HEK293 (cell line): ENCODE results near the gene MTRFR.
A peak's percentile ranks its signal among the peaks of the same experiment; 100 is the strongest.

Experiments used
- CTCF ChIA-PET: fragments of 350-600 bp; formaldehyde crosslinking; extraction: SDS; loops from one replicate; lab custom pipeline; 2021; ENCODE audit warnings: antibody characterized with exemption; lab: Yijun Ruan, JAX
- POLR2A ChIA-PET: fragments of 300-600 bp; formaldehyde crosslinking; extraction: SDS; loops from one replicate; lab custom pipeline; 2020; ENCODE audit warnings: antibody characterized with exemption, inconsistent platforms; lab: Yijun Ruan, JAX
- H3K27ac ChIP-seq: fragments of 200-500 bp; sonication (Bioruptor generic); 2 replicates; pipeline ENCODE4 v1.5.1; 2014; ENCODE audit warnings: low read depth, low read length, control low read depth, inconsistent platforms; ENCODE audit errors: extremely low read depth
- H3K36me3 ChIP-seq, 2 experiments: fragments of 200-500 bp in 1 of 2; sonication (Bioruptor generic) in 1 of 2; 1 replicate in 1 of 2; 2 replicates in 1 of 2; pipeline ENCODE4 v1.5.1; 2014 to 2017; ENCODE audit warnings: inconsistent platforms in 2 of 2, low read length in 2 of 2; ENCODE audit not compliant: control insufficient read depth in 2 of 2, insufficient read depth in 1 of 2
- H3K4me1 ChIP-seq: fragments of 200-500 bp; sonication (Bioruptor generic); 2 replicates; pipeline ENCODE4 v1.5.1; 2014; ENCODE audit warnings: mild to moderate bottlenecking, low read length, inconsistent platforms; ENCODE audit not compliant: control insufficient read depth, insufficient read depth
- H3K4me3 ChIP-seq: 2 replicates; pipeline ENCODE4 v1.5.1; 2011; ENCODE audit warnings: low read depth, mild to moderate bottlenecking, control low read depth, low read length, moderate library complexity
- H3K9me3 ChIP-seq: fragments of 200-500 bp; sonication (Bioruptor generic); 2 replicates; pipeline ENCODE4 v1.5.1; 2014; ENCODE audit warnings: low read depth, low read length, inconsistent platforms; ENCODE audit not compliant: control insufficient read depth, insufficient read depth
- AEBP2 ChIP-seq: fragments of 450-650 bp; formaldehyde crosslinking; IDR thresholded peaks from 2 replicates; pipeline ENCODE4 v1.5.1; 2016; ENCODE audit warnings: missing biosample characterization, missing genetic modification characterization, borderline replicate concordance
- GLIS2 ChIP-seq: fragments of 450-650 bp; formaldehyde crosslinking; IDR thresholded peaks from 2 replicates; pipeline ENCODE4 v1.5.1; 2016; ENCODE audit warnings: missing biosample characterization, missing genetic modification characterization
- KLF10 ChIP-seq: fragments of 450-650 bp; IDR thresholded peaks from 2 replicates; pipeline ENCODE4 v1.5.1; 2018; ENCODE audit warnings: missing biosample characterization, mild to moderate bottlenecking, missing genetic modification characterization
- KLF16 ChIP-seq: fragments of 450-650 bp; formaldehyde crosslinking; IDR thresholded peaks from 2 replicates; pipeline ENCODE4 v1.5.1; 2017; ENCODE audit warnings: missing biosample characterization, missing genetic modification characterization
- KLF8 ChIP-seq: fragments of 450-650 bp; formaldehyde crosslinking; IDR thresholded peaks from 2 replicates; pipeline ENCODE4 v1.5.1; 2016; ENCODE audit warnings: missing biosample characterization, missing genetic modification characterization
- PATZ1 ChIP-seq: fragments of 450-650 bp; formaldehyde crosslinking; IDR thresholded peaks from 2 replicates; pipeline ENCODE4 v1.5.1; 2016; ENCODE audit warnings: missing biosample characterization, missing genetic modification characterization
- SP3 ChIP-seq: fragments of 450-650 bp; formaldehyde crosslinking; IDR thresholded peaks from 2 replicates; pipeline ENCODE4 v1.5.1; 2016; ENCODE audit warnings: missing biosample characterization, missing genetic modification characterization
- ZBTB10 ChIP-seq: fragments of 450-650 bp; formaldehyde crosslinking; IDR thresholded peaks from 2 replicates; pipeline ENCODE4 v1.5.1; 2016; ENCODE audit warnings: missing biosample characterization, missing genetic modification characterization
- ZBTB11 ChIP-seq: fragments of 450-650 bp; formaldehyde crosslinking; conservative IDR thresholded peaks from 2 replicates; pipeline ENCODE4 v1.5.1; 2016; ENCODE audit warnings: low read depth, missing biosample characterization, missing genetic modification characterization
- ZBTB7A ChIP-seq: fragments of 450-650 bp; formaldehyde crosslinking; IDR thresholded peaks from 2 replicates; pipeline ENCODE4 v1.5.1; 2016; ENCODE audit warnings: low read depth, missing biosample characterization, missing genetic modification characterization
- ZBTB8A ChIP-seq: fragments of 450-650 bp; formaldehyde crosslinking; IDR thresholded peaks from 2 replicates; pipeline ENCODE4 v1.5.1; 2016; ENCODE audit warnings: missing biosample characterization, missing genetic modification characterization
- ZFHX2 ChIP-seq: fragments of 450-650 bp; formaldehyde crosslinking; conservative IDR thresholded peaks from 2 replicates; pipeline ENCODE4 v1.5.1; 2016; ENCODE audit warnings: missing biosample characterization, missing genetic modification characterization
- ZNF121 ChIP-seq: fragments of 450-650 bp; formaldehyde crosslinking; IDR thresholded peaks from 2 replicates; pipeline ENCODE4 v1.5.1; 2016; ENCODE audit warnings: missing biosample characterization, missing genetic modification characterization
- ZNF140 ChIP-seq: fragments of 450-650 bp; formaldehyde crosslinking; IDR thresholded peaks from 2 replicates; pipeline ENCODE4 v1.5.1; 2016; ENCODE audit warnings: missing biosample characterization, missing genetic modification characterization
- ZNF266 ChIP-seq: fragments of 450-650 bp; formaldehyde crosslinking; IDR thresholded peaks from 2 replicates; pipeline ENCODE4 v1.5.1; 2016; ENCODE audit warnings: missing biosample characterization, missing genetic modification characterization, low read depth
- ZNF335 ChIP-seq: fragments of 450-650 bp; formaldehyde crosslinking; conservative IDR thresholded peaks from 2 replicates; pipeline ENCODE4 v1.5.1; 2016; ENCODE audit warnings: missing biosample characterization, missing genetic modification characterization
- ZNF341 ChIP-seq: fragments of 450-650 bp; formaldehyde crosslinking; IDR thresholded peaks from 2 replicates; pipeline ENCODE4; 2016; ENCODE audit warnings: low read depth, missing biosample characterization, missing genetic modification characterization
- ZNF488 ChIP-seq: fragments of 450-650 bp; formaldehyde crosslinking; IDR thresholded peaks from 2 replicates; pipeline ENCODE4 v1.5.1; 2016; ENCODE audit warnings: missing biosample characterization, missing genetic modification characterization
- ZSCAN4 ChIP-seq: fragments of 450-650 bp; formaldehyde crosslinking; IDR thresholded peaks from 2 replicates; pipeline ENCODE4 v1.5.1; 2017; ENCODE audit warnings: missing biosample characterization, missing genetic modification characterization
- TF ChIP-seq, protein P1 (sequence below): fragments of 450-650 bp; formaldehyde crosslinking; IDR thresholded peaks from 2 replicates; pipeline ENCODE4 v1.5.1; 2016; ENCODE audit warnings: missing biosample characterization, missing genetic modification characterization
- TF ChIP-seq, protein P2 (sequence below): fragments of 450-650 bp; formaldehyde crosslinking; optimal IDR thresholded peaks from 2 replicates; pipeline ENCODE3; 2016; ENCODE audit warnings: missing biosample characterization, mild to moderate bottlenecking, missing genetic modification characterization

Gene MTRFR

GRCh38 chr12:123270214-123271000 lies 37.2 kb downstream of the MTRFR start:
- ChIA-PET CTCF (interaction anchor here (0.5 to 1.1 kb wide), 5 partner anchors 10 to 398 kb away, joined by 3 to 4 read pairs (median 3); no protein-coding TSS in a partner anchor), POLR2A (interaction anchor here (1.6 kb wide), 2 partner anchors 19 to 37 kb away, joined by 4 read pairs; partner anchors contain the start of genes MPHOSPH9 and MTRFR)
- peaks cover 6% of the 10 kb centered on the region for H3K4me1 ChIP-seq
- H3K36me3 ChIP-seq, result peaks cover 0 to 35% of the 10 kb centered on the region in 2 experiments; a peak in 1 of 3 replicates
- peak overlapping the region; percentile 83 for H3K4me3 ChIP-seq
- peak overlapping the region; percentile 96 for H3K27ac ChIP-seq
- H3K9me3 ChIP-seq, result no peaks in the 10 kb centered on the region
- TF ChIP-seq PATZ1 (tag by site-specific recombination) (peak; percentile 78), ZSCAN4 (tag by site-specific recombination) (no peak), ZBTB8A (tag by site-specific recombination) (peak; percentile 93), ZNF335 (tag by site-specific recombination) (peak; percentile 86), ZNF121 (tag by site-specific recombination) (no peak), ZNF266 (tag by site-specific recombination) (no peak), ZFHX2 (tag by site-specific recombination) (0 out of 2 replicates have a peak, but pooled peaks have one; percentile 21), ZBTB7A (tag by site-specific recombination) (0 out of 2 replicates have a peak, but pooled peaks have one; percentile 23), KLF16 (tag by site-specific recombination) (peak; percentile 32; the same call in 1 of the 2 replicates), SP3 (peak; percentile 45), KLF8 (peak; percentile 33), ZNF140 (tag by site-specific recombination) (peak; percentile 38; the same call in 1 of the 2 replicates), ZBTB10 (peak; percentile 60), ZBTB11 (tag by site-specific recombination) (no peak), KLF10 (tag by site-specific recombination) (no peak), ZNF341 (tag by site-specific recombination) (0 out of 2 replicates have a peak, but pooled peaks have one; percentile 18), AEBP2 (tag by site-specific recombination) (no peak), ZNF488 (tag by site-specific recombination) (no peak), GLIS2 (peak; percentile 91)
- TF ChIP-seq, protein P1, sequence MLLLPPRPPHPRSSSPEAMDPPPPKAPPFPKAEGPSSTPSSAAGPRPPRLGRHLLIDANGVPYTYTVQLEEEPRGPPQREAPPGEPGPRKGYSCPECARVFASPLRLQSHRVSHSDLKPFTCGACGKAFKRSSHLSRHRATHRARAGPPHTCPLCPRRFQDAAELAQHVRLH (tag by site-specific recombination), result no peak
- TF ChIP-seq, protein P2, sequence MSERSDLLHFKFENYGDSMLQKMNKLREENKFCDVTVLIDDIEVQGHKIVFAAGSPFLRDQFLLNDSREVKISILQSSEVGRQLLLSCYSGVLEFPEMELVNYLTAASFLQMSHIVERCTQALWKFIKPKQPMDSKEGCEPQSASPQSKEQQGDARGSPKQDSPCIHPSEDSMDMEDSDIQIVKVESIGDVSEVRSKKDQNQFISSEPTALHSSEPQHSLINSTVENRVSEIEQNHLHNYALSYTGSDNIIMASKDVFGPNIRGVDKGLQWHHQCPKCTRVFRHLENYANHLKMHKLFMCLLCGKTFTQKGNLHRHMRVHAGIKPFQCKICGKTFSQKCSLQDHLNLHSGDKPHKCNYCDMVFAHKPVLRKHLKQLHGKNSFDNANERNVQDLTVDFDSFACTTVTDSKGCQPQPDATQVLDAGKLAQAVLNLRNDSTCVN (tag by site-specific recombination), result peak; percentile 67
